Left lung (tissue), 10 donors: Measurements from ENCODE around the gene NTM. TPM values are rescaled to one million over a fixed set of nuclear protein-coding genes. Genes with fewer than 3 reads are reported as not detected.
"Not testable (repeated sequence)": the region's sequence is repeated elsewhere in the genome, so short reads cannot be mapped to it uniquely, and the experiment has no call there.

Experiments
- ATAC-seq: fragments of 200-7000 bp; cut with Tn5 transposase; one replicate; pipeline ENCODE4 v1.9.1; 2020; ENCODE audit warnings: moderate library complexity
- DNase-seq, 4 donors: peaks; one replicate each; pipeline ENCODE4 v3.0.0-alpha.2; 2013 to 2020
- H3K27ac ChIP-seq, 2 donors: fragments of 200-600 bp; sonication (generic) in 1 of 2; one replicate each; pipeline versions ENCODE4 v1.5.0 to v1.8.0; 2020 to 2021
- H3K27me3 ChIP-seq, 2 donors: fragments of 200-600 bp; sonication (generic) in 1 of 2; one replicate each; pipeline versions ENCODE4 v1.5.0 to v1.8.0; 2020 to 2021
- H3K36me3 ChIP-seq, 2 donors: fragments of 200-600 bp; sonication (generic) in 1 of 2; one replicate each; pipeline versions ENCODE4 v1.5.0 to v1.8.0; 2020 to 2021
- H3K4me1 ChIP-seq, 2 donors: fragments of 200-600 bp; one replicate each; pipeline ENCODE4 v1.8.0; 2021
- H3K4me3 ChIP-seq, 2 donors: fragments of 200-600 bp; sonication (generic) in 1 of 2; one replicate each; pipeline versions ENCODE4 v1.5.0 to v1.8.0; 2020 to 2021; ENCODE audit warnings: mild to moderate bottlenecking in 1 of 2
- H3K9me3 ChIP-seq, 2 donors: fragments of 200-600 bp; sonication (generic) in 1 of 2; one replicate each; pipeline versions ENCODE4 v1.5.0 to v1.8.0; 2020 to 2021
- intact Hi-C, 2 donors: fragments of 100-400 bp; cut with DNase I; formaldehyde crosslinking; loops; one replicate each; pipeline versions ENCODE4 v1.11.2 to v1.14.2; 2022
- polyA plus RNA-seq, 6 donors: library from polyadenylated mRNA; unstranded; fragments of 120-200 nt; gene quantifications; one replicate each; pipeline ENCODE4 v1.2.1, GENCODE V29; 2013; ENCODE audit not compliant: insufficient read length in 6 of 6
- total RNA-seq, 2 donors: library from RNA; stranded (reverse); fragmentation: NEBNext Ultra II Directional; extraction: Animal tissue kit (Norgen Biotek cat#: 25700); gene quantifications; one replicate each; pipeline ENCODE4 v1.2.1, GENCODE V29; 2021
- TF ChIP-seq, protein P1 (sequence below), 2 donors: fragments of 200-600 bp; sonication (generic) in 1 of 2; IDR thresholded peaks; one replicate each; pipeline versions ENCODE4 v1.5.0 to v1.8.0; 2021; ENCODE audit warnings: antibody characterized with exemption in 2 of 2
- donor health status: DM: no; HTN: yes; CAD: no.
- donor health status: DM: no; HTN: no; CAD: no.

NTM gene
- total and polyA plus RNA-seq, 8 donors, result 9.5 to 31.0 (median 21.1) TPM

DNA sequence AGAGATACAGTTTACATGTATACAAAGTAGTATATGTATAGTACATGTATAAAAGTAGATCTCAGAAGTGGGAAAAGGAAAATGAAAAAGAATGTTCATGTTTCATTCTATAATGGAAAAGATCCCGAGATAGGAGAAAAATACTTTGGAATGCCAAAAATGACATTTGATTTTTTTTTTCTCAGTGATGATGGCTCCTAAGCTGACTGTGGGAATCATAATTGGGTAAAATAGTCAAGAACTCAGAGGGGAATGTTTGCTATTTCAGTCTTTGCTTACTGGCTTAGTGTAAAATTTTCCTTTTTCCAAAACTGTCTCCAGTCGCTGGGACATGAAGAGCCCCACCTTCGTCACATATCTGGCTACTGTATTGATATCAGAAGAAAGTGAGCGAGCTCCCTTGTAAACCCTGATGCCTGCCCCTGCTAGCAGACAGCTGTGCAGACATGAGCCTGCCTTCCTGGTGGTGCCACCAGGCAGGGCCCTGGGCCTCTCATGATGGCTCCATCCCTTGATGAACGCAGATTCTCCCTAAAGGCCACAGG is 944.6 kb downstream of the NTM start:
- no peak for ATAC-seq
- H3K27me3 ChIP-seq, result no peaks in the 10 kb centered on the region
- DNase-seq, result no peak
- H3K36me3 ChIP-seq, result no peaks in the 10 kb centered on the region
- H3K4me3 ChIP-seq, result no peak overlapping the region
- H3K9me3 ChIP-seq, result no peaks in the 10 kb centered on the region
- no peak overlapping the region for H3K27ac ChIP-seq
- TF ChIP-seq, protein P1, sequence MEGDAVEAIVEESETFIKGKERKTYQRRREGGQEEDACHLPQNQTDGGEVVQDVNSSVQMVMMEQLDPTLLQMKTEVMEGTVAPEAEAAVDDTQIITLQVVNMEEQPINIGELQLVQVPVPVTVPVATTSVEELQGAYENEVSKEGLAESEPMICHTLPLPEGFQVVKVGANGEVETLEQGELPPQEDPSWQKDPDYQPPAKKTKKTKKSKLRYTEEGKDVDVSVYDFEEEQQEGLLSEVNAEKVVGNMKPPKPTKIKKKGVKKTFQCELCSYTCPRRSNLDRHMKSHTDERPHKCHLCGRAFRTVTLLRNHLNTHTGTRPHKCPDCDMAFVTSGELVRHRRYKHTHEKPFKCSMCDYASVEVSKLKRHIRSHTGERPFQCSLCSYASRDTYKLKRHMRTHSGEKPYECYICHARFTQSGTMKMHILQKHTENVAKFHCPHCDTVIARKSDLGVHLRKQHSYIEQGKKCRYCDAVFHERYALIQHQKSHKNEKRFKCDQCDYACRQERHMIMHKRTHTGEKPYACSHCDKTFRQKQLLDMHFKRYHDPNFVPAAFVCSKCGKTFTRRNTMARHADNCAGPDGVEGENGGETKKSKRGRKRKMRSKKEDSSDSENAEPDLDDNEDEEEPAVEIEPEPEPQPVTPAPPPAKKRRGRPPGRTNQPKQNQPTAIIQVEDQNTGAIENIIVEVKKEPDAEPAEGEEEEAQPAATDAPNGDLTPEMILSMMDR (IDR thresholded peaks at IDR 0.05), result no peak
- intact Hi-C loops, result no loop called here
- H3K4me1 ChIP-seq, result no peaks in the 10 kb centered on the region

DNA sequence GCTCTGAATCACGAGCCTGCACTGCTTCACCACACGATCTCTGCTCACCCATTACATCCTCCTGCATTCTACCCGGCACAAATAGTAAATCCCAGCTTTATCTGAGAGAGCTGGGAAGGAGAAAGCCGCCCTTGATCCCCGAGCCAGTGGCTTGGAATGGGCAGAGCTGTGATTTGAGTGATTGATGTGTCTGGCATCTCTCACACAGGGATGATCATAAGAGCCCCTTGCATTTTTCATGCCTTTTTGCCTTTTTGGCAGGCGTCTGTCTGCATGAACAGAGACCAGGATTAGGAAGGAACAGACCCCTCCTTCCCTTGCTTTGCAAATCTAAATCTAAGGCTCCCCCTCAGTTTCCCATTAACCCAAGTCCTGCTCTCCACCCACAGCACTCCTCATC is 945.3 kb downstream of the NTM start:
- intact Hi-C loops, result no loop called here
- no peak overlapping the region for H3K4me3 ChIP-seq
- H3K4me1 ChIP-seq, result no peaks in the 10 kb centered on the region
- TF ChIP-seq, protein P1 (IDR thresholded peaks at IDR 0.05), result no peak
- H3K36me3 ChIP-seq, result no peaks in the 10 kb centered on the region
- H3K27me3 ChIP-seq, result no peaks in the 10 kb centered on the region
- no peaks in the 10 kb centered on the region for H3K9me3 ChIP-seq
- ATAC-seq, result no peak
- no peak overlapping the region for H3K27ac ChIP-seq
- no peak for DNase-seq

DNA sequence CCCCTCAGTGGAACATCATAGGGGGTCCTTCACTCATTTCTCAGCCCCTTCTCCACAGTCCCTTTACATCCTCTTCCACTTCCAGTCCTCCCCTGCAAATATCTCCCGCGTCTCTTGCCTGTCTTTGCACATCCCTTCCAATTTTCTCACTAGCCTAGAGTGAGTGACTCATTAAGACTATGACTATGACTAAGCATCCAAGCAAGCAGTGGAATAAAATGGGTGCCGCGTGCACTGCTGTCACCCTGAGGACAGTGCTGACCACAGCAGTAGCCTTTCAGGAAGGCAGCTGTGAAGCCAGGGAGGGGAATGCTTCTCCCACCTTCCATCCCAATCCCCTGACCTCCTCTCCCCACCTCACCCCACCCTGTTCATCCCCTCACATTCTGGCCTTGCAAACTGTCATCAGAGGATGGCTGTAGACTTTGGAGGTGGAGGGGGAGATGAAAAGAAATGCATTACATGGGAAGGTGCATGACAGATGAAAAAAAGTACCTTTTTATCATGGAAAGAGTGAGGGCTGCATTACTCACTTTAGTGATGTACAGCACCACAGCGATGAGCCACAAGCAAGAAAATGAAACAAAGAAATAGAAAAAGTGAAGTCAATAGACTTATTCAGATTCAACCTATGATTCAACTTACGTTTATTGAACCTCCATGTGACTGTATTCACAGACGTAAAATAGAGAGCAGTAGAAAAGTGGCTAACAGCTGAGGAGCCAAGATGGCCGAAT is 948.2 kb downstream of the NTM start:
- no peaks in the 10 kb centered on the region for H3K9me3 ChIP-seq
- intact Hi-C loops, result no loop called here

DNA sequence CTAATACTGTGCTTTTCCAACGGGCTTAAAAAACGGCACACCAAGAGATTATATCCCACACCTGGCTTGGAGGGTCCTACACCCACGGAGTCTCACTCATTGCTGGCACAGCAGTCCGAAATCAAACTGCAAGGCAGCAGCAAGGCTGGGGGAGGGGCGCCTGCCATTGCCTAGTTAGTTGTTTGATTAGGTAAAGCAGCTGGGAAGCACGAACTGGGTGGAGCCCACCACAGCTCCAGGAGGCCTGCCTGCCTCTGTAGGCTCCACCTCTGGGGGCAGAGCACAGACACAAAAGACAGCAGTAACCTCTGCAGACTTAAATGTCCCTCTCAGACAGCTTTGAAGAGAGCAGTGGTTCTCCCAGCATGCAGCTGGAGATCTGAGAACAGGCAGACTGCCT is 949.0 kb downstream of the NTM start:
- DNase-seq, H3K27ac ChIP-seq, H3K4me3 ChIP-seq, intact Hi-C loops, H3K36me3 ChIP-seq, H3K4me1 ChIP-seq, H3K27me3 ChIP-seq, H3K9me3 ChIP-seq, ATAC-seq: not testable (repeated sequence)

More for the DNA sequence above, 948.2 kb downstream of the NTM start:
- Histone ChIP-seq H3K27ac (no peak overlapping the region), H3K4me1 (no peaks in the 10 kb centered on the region), H3K4me3 (no peak overlapping the region), H3K36me3 (no peaks in the 10 kb centered on the region), H3K27me3 (no peaks in the 10 kb centered on the region)
- ATAC-seq, result no peak
- TF ChIP-seq, protein P1 (IDR thresholded peaks at IDR 0.05), result no peak
- DNase-seq, result no peak

DNA sequence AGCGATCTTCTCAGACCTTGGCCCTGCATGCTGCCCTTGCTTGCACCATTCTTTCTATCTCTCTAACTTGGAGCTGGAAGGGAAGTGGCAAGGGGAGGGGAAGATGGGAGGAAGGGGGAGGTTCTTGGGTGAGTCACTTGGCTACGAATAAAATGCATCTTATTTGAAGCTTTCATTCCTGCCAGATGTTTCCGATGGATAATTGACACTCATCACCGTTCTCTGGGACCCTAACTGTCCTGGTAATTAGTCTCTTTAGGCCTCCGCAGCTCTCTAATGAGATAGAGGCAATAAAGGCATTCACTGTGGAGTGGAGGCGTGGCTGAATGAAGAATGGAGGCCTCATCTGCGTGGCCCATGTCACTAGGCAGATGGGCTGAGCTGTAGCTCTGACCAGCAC is 960.1 kb downstream of the NTM start:
- no peak overlapping the region for H3K4me3 ChIP-seq
- H3K9me3 ChIP-seq, result no peaks in the 10 kb centered on the region
- TF ChIP-seq, protein P1 (IDR thresholded peaks at IDR 0.05), result no peak
- intact Hi-C loops, result no loop called here
- H3K27ac ChIP-seq, result no peak overlapping the region
- ATAC-seq, result no peak
- H3K36me3 ChIP-seq, result no peaks in the 10 kb centered on the region
- no peaks in the 10 kb centered on the region for H3K27me3 ChIP-seq
- DNase-seq, result no peak
- H3K4me1 ChIP-seq, result no peaks in the 10 kb centered on the region
